GM12878 (cell line): Measurements from ENCODE around the gene LDLRAD3. TPM values are rescaled to one million over a fixed set of nuclear protein-coding genes. Genes with fewer than 3 reads are reported as not detected.

Experiments used
- ATAC-seq: fragments of 200-7000 bp; cut with Tn5 transposase; 3 replicates; pipeline ENCODE4 v1.9.1; 2020; ENCODE audit warnings: mild to moderate bottlenecking, moderate library complexity
- BruUV-seq: library from RNA; stranded (reverse); fragments of 400-500 nt; replicated peaks from 2 replicates; lab custom pipeline; 2021; lab: Mats Ljungman, UMichigan
- CTCF ChIA-PET: fragments of 300-600 bp; sonication (Branson Sonifier 250); formaldehyde crosslinking; extraction: SDS; loops from one replicate; lab custom pipeline; 2021; ENCODE audit warnings: inconsistent platforms; lab: Yijun Ruan, JAX
- POLR2A ChIA-PET: fragments of 350-600 bp; formaldehyde crosslinking; extraction: SDS; loops from one replicate; lab custom pipeline; 2021; ENCODE audit warnings: inconsistent platforms; lab: Charles Lee
- RAD21 ChIA-PET: fragments of 300-600 bp; sonication (Branson Sonifier 250); formaldehyde crosslinking; loops from one replicate; lab custom pipeline; 2023; ENCODE audit warnings: antibody characterized with exemption; ENCODE audit not compliant: unreplicated experiment; lab: Charles Lee
- SMC1A ChIA-PET: fragments of 300-600 bp; sonication (Branson Sonifier 250); formaldehyde crosslinking; loops from one replicate; lab custom pipeline; 2023; ENCODE audit not compliant: unreplicated experiment, uncharacterized antibody; lab: Charles Lee
- DNase-seq: peaks from one replicate; pipeline ENCODE4 v3.0.0-alpha.2; 2011; ENCODE audit warnings: low read depth, low spot score
- FAIRE-seq: peaks from 3 replicates; lab custom pipeline; 2011; peaks lifted over from hg19 to GRCh38; lab: Jason Lieb, UNC
- H2AFZ ChIP-seq: 2 replicates; pipeline ENCODE4 v1.6.0; 2011; ENCODE audit warnings: low read depth, low read length, control low read depth; ENCODE audit not compliant: control insufficient read depth
- H3K27ac ChIP-seq: 2 replicates; pipeline ENCODE4 v1.5.1; 2011; ENCODE audit warnings: control low read depth; ENCODE audit not compliant: control insufficient read depth, insufficient read depth
- H3K27me3 ChIP-seq, 2 experiments: replicated peaks in 1 of 2; 2 replicates each; pipeline versions ENCODE4 v1.6.0 to v1.6.1; 2011; ENCODE audit warnings: low read length in 1 of 2; ENCODE audit not compliant: control insufficient read depth in 2 of 2, insufficient read depth in 2 of 2
- H3K36me3 ChIP-seq, 2 experiments: 2 replicates each; pipeline ENCODE4 v1.5.1; 2011; ENCODE audit warnings: low read length in 1 of 2; ENCODE audit not compliant: control insufficient read depth in 2 of 2, insufficient read depth in 2 of 2
- H3K4me1 ChIP-seq: 2 replicates; pipeline ENCODE4 v1.6.1; 2011; ENCODE audit warnings: mild to moderate bottlenecking, low read length, moderate library complexity, mixed read lengths; ENCODE audit not compliant: control insufficient read depth, insufficient read depth
- H3K4me2 ChIP-seq: 2 replicates; pipeline ENCODE4 v1.6.0; 2011; ENCODE audit warnings: control low read depth; ENCODE audit not compliant: control insufficient read depth, insufficient read depth
- H3K4me3 ChIP-seq: fragments of 200-600 bp; sonication (generic); 2 replicates; pipeline ENCODE4 v1.5.1; 2016
- H3K79me2 ChIP-seq: 2 replicates; pipeline ENCODE4 v1.6.0; 2011; ENCODE audit warnings: low read length; ENCODE audit not compliant: control insufficient read depth, insufficient read depth
- H3K9ac ChIP-seq: 2 replicates; pipeline ENCODE4 v1.8.0; 2011; ENCODE audit warnings: low read length, control low read depth, mixed read lengths; ENCODE audit not compliant: control insufficient read depth, insufficient read depth
- H3K9me3 ChIP-seq: replicated peaks from 3 replicates; pipeline ENCODE4 v1.5.1; 2011; ENCODE audit warnings: mild to moderate bottlenecking, low read length; ENCODE audit not compliant: control insufficient read depth, insufficient read depth
- H4K20me1 ChIP-seq: 2 replicates; pipeline ENCODE4 v1.6.0; 2011; ENCODE audit not compliant: control insufficient read depth, insufficient read depth
- CHD1 ChIP-seq: IDR thresholded peaks from 2 replicates; pipeline ENCODE4 v1.6.1; 2012; ENCODE audit warnings: low read depth, low read length, improper control_type of control experiment
- CHD2 ChIP-seq: IDR thresholded peaks from 2 replicates; pipeline ENCODE4 v1.6.1; 2011; ENCODE audit warnings: low read depth, low read length, improper control_type of control experiment, borderline replicate concordance
- CREM ChIP-seq: IDR thresholded peaks from 2 replicates; pipeline ENCODE4 v1.6.1; 2014; ENCODE audit warnings: antibody characterized with exemption, low read depth
- ETV6 ChIP-seq, 2 experiments: fragments of 450-650 bp in 1 of 2; IDR thresholded peaks in 1 of 2; conservative IDR thresholded peaks in 1 of 2; 2 replicates each; pipeline ENCODE4 v1.6.1; 2014; ENCODE audit warnings: antibody characterized with exemption in 1 of 2, borderline replicate concordance in 1 of 2, low read depth in 1 of 2, mild to moderate bottlenecking in 1 of 2, moderate library complexity in 1 of 2
- IRF3 ChIP-seq: fragments of 450-650 bp; IDR thresholded peaks from 2 replicates; pipeline ENCODE4 v1.6.1; 2014; ENCODE audit warnings: mild to moderate bottlenecking
- MYB ChIP-seq: fragments of 150-350 bp; IDR thresholded peaks from 2 replicates; pipeline ENCODE4 v1.6.1; 2014; ENCODE audit warnings: mild to moderate bottlenecking, low read depth, low read length, borderline replicate concordance
- PKNOX1 ChIP-seq: fragments of 450-650 bp; IDR thresholded peaks from 2 replicates; pipeline ENCODE4 v1.6.1; 2016; ENCODE audit warnings: mild to moderate bottlenecking
- POLR2A ChIP-seq: IDR thresholded peaks from 2 replicates; pipeline ENCODE4 v1.6.1; 2011; ENCODE audit warnings: low read depth, mild to moderate bottlenecking, low read length
- RELA ChIP-seq: fragments of 450-650 bp; IDR thresholded peaks from 2 replicates; pipeline ENCODE4 v1.8.0; 2014; ENCODE audit warnings: borderline replicate concordance; ENCODE audit not compliant: partially characterized antibody
- SMARCA5 ChIP-seq: fragments of 450-650 bp; IDR thresholded peaks from 2 replicates; pipeline ENCODE4 v1.6.1; 2017; ENCODE audit warnings: mild to moderate bottlenecking
- STAT1 ChIP-seq: fragments of 450-650 bp; conservative IDR thresholded peaks from 2 replicates; pipeline ENCODE4 v1.6.1; 2014; ENCODE audit warnings: antibody characterized with exemption, mild to moderate bottlenecking
- ZBTB11 ChIP-seq: fragments of 450-650 bp; formaldehyde crosslinking; IDR thresholded peaks from 2 replicates; pipeline ENCODE4 v1.5.0; 2022; ENCODE audit warnings: mild to moderate bottlenecking, missing genetic modification characterization
- ZZZ3 ChIP-seq: IDR thresholded peaks from 2 replicates; pipeline ENCODE4 v1.6.1; 2011; ENCODE audit warnings: low read depth; ENCODE audit not compliant: control insufficient read depth, insufficient read length
- WGBS: methylation state at CpG from one replicate; pipeline ENCODE4 v1.1.6; 2016; ENCODE audit warnings: low lambda C conversion rate; ENCODE audit not compliant: insufficient replicate concordance, insufficient coverage; ENCODE audit errors: missing lambda C conversion rate; 5-methylcytosine and 5-hydroxymethylcytosine counted together
- in situ Hi-C: fragments of 300-500 bp; cut with MboI; formaldehyde crosslinking; loops from 9 replicates; pipeline ENCODE4 v1.14.3; 2018; ENCODE audit warnings: mixed read lengths
- intact Hi-C: fragments of 100-400 bp; cut with micrococcal nuclease; formaldehyde crosslinking; loops from one replicate; pipeline ENCODE4 v1.14.2; 2022; ENCODE audit not compliant: unreplicated experiment
- polyA plus RNA-seq, 11 experiments: library from polyadenylated mRNA; depleted of rRNA in 4 of 11; unstranded in 6 of 11; stranded (reverse) in 5 of 11; fragments of >200 nt; fragmentation: Nextera tagmentation in 4 of 11; fragmentation: Illumina TruSeq in 1 of 11; extraction: Ambion mirVana in 4 of 11; extraction: Trizol in 1 of 11; gene quantifications; 1 replicate in 1 of 11; 2 replicates in 10 of 11; pipeline versions ENCODE4 v1.2.1 to v1.2.3, GENCODE V29; 2011 to 2016; ENCODE audit warnings: inconsistent platforms in 2 of 11, missing spikeins in 2 of 11, low read depth in 1 of 11
- total RNA-seq, 4 experiments: library from RNA; depleted of rRNA in 3 of 4; stranded (reverse); fragments of >200 nt in 3 of 4; fragmentation: Illumina TruSeq in 1 of 4; extraction: Trizol in 1 of 4; gene quantifications; 2 replicates each; pipeline versions ENCODE4 v1.2.1 to v1.2.3, GENCODE V29; 2013 to 2021

Gene LDLRAD3
- total and polyA plus RNA-seq, 10 of the 15 experiments (the other 5 are each of a cell fraction or from before 2014, with no cell fraction given) = 2.5 to 17.2 (median 10.7) TPM

GRCh38 chr11:36115378-36115801 is 171.5 kb downstream of the LDLRAD3 start (continued):
- TF ChIP-seq PKNOX1 (no peak), POLR2A (no peak), STAT1 (no peak), SMARCA5 (no peak), CHD1 (no peak), ZZZ3 (no peak), IRF3 (no peak)

GRCh38 chr11:36116161-36116560 is 172.3 kb downstream of the LDLRAD3 start:
- no peak for FAIRE-seq
- ChIA-PET SMC1A (interaction anchor here (0.6 to 0.7 kb wide), 2 partner anchors 16 to 27 kb away, joined by 3 to 4 read pairs; no protein-coding TSS in a partner anchor), CTCF (no interaction called here), RAD21 (no interaction called here), POLR2A (no interaction called here)
- intact Hi-C loops = no loop called here
- Histone ChIP-seq H3K9me3 (no peaks in the 10 kb centered on the region; the same call in 1 of the 3 replicates), H3K79me2 (no peaks in the 10 kb centered on the region), H3K27me3 (no peaks in the 10 kb centered on the region), H3K4me2 (no peak overlapping the region), H2AFZ (no peak overlapping the region), H3K27ac (no peak overlapping the region), H3K4me3 (no peak overlapping the region), H3K9ac (no peak overlapping the region), H3K36me3 (no peaks in the 10 kb centered on the region), H3K4me1 (no peaks in the 10 kb centered on the region), H4K20me1 (no peaks in the 10 kb centered on the region)
- DNase-seq = no peak
- no peak for ATAC-seq
- TF ChIP-seq CREM = no peak
- no peak for TF ChIP-seq CHD2
- TF ChIP-seq ZBTB11 (CRISPR knock-in tag) = no peak
- TF ChIP-seq RELA = no peak
- TF ChIP-seq ETV6 (conservative IDR thresholded peaks at IDR 0.05 in 1 of 2, IDR thresholded peaks at IDR 0.05 in 1 of 2; ENCODE audit: borderline replicate concordance in 1 of 2, low read depth in 1 of 2) = no peak
- TF ChIP-seq MYB = no peak
- in situ Hi-C loops = no loop called here
- WGBS = 51% methylated on average over 6 of the region's 6 CpGs
- BruUV-seq = no TSS peak
